Glomerular endothelial cell (primary cell): ENCODE results near the gene MAS1L. TPM values are rescaled to one million over a fixed set of nuclear protein-coding genes. Genes with fewer than 3 reads are reported as not detected.

Experiments used
- DNase-seq: peaks from one replicate; pipeline ENCODE4 v3.0.0-alpha.2; 2011; ENCODE audit warnings: low read depth, low spot score; ENCODE audit errors: extremely low read depth
- total RNA-seq: library from RNA; depleted of rRNA; stranded (reverse); fragments of >200 nt; gene quantifications from 2 replicates; pipeline ENCODE4 v1.2.3, GENCODE V29; 2015

The MAS1L gene
- total RNA-seq, 1 donor from 2014 or later = not detected

- no peak for DNase-seq
Observed at GRCh38 chr6:29510746-29511300, 23.1 kb upstream of the MAS1L start.

- no peak for DNase-seq
Observed at GRCh38 chr6:29510202-29510601, 22.4 kb upstream of the MAS1L start.

GRCh38 chr6:29509711-29510110 is 22.0 kb upstream of the MAS1L start:
- DNase-seq = no peak

GRCh38 chr6:29509239-29509638 is 21.5 kb upstream of the MAS1L start:
- DNase-seq = no peak

- DNase-seq = no peak
Observed at GRCh38 chr6:29507319-29507718, 19.6 kb upstream of the MAS1L start.

GRCh38 chr6:29506446-29507067 is 18.8 kb upstream of the MAS1L start:
- DNase-seq = no peak

GRCh38 chr6:29505808-29506207 is 18.1 kb upstream of the MAS1L start:
- DNase-seq = no peak

- DNase-seq = no peak
Observed at GRCh38 chr6:29504961-29505360, 17.2 kb upstream of the MAS1L start.

- DNase-seq = no peak
Observed at GRCh38 chr6:29502597-29502996, 14.8 kb upstream of the MAS1L start.

- DNase-seq = no peak
Observed at GRCh38 chr6:29502181-29502580, 14.4 kb upstream of the MAS1L start.

- DNase-seq = no peak
Observed at GRCh38 chr6:29501106-29501505, 13.3 kb upstream of the MAS1L start.

GRCh38 chr6:29500594-29500993 is 12.8 kb upstream of the MAS1L start:
- no peak for DNase-seq

GRCh38 chr6:29499704-29500103 is 11.9 kb upstream of the MAS1L start:
- no peak for DNase-seq

- no peak for DNase-seq
Observed at GRCh38 chr6:29496961-29497360, 9.2 kb upstream of the MAS1L start.

- no peak for DNase-seq
Observed at GRCh38 chr6:29495571-29495970, 7.8 kb upstream of the MAS1L start.

- DNase-seq = no peak
Observed at GRCh38 chr6:29494131-29494530, 6.4 kb upstream of the MAS1L start.

- DNase-seq = no peak
Observed at GRCh38 chr6:29493261-29493660, 5.5 kb upstream of the MAS1L start.

- DNase-seq = no peak
Observed at GRCh38 chr6:29491574-29491973, 3.8 kb upstream of the MAS1L start.

- no peak for DNase-seq
Observed at GRCh38 chr6:29490552-29490951, 2.8 kb upstream of the MAS1L start.

- no peak for DNase-seq
Observed at GRCh38 chr6:29490055-29490454, 2.3 kb upstream of the MAS1L start.

GRCh38 chr6:29489286-29489685 is 1.5 kb upstream of the MAS1L start:
- DNase-seq = no peak

- DNase-seq = no peak
Observed at GRCh38 chr6:29488874-29489273, 1.1 kb upstream of the MAS1L start.

- no peak for DNase-seq
Observed at GRCh38 chr6:29487131-29487530, 625 bp downstream of the MAS1L start.
